Bronchial epithelial cell (primary cell): ENCODE data around the gene WFIKKN2. TPM values are rescaled to one million over a fixed set of nuclear protein-coding genes. Genes with fewer than 3 reads are reported as not detected.

ENCODE experiments used
- DNase-seq: peaks from one replicate; pipeline ENCODE4 v3.0.0-alpha.2; 2010; ENCODE audit warnings: low read depth
- FAIRE-seq: peaks from 2 replicates; lab custom pipeline; 2011; peaks lifted over from hg19 to GRCh38; lab: Jason Lieb, UNC
- H3K27me3 ChIP-seq: 2 replicates; pipeline ENCODE4 v1.5.1; 2011; ENCODE audit warnings: low read length; ENCODE audit not compliant: control insufficient read depth, insufficient read depth
- H3K36me3 ChIP-seq: 2 replicates; pipeline ENCODE4 v1.5.1; 2011; ENCODE audit warnings: low read length; ENCODE audit not compliant: control insufficient read depth, insufficient read depth
- H3K4me3 ChIP-seq: 2 replicates; pipeline ENCODE4 v1.5.1; 2011; ENCODE audit warnings: mild to moderate bottlenecking, low read depth, low read length, control low read depth
- total RNA-seq: library from RNA; depleted of rRNA; stranded (reverse); fragments of >200 nt; gene quantifications from 2 replicates; pipeline ENCODE4 v1.2.1, GENCODE V29; 2014
- TF ChIP-seq, protein P1 (sequence below): IDR thresholded peaks from 2 replicates; pipeline ENCODE4 v1.5.1; 2011; ENCODE audit warnings: mild to moderate bottlenecking, moderate library complexity, low read length, control low read depth, inconsistent platforms; ENCODE audit not compliant: insufficient read depth, severe bottlenecking

WFIKKN2 gene
- total RNA-seq, 1 donor from 2014 or later, result not detected

DNA sequence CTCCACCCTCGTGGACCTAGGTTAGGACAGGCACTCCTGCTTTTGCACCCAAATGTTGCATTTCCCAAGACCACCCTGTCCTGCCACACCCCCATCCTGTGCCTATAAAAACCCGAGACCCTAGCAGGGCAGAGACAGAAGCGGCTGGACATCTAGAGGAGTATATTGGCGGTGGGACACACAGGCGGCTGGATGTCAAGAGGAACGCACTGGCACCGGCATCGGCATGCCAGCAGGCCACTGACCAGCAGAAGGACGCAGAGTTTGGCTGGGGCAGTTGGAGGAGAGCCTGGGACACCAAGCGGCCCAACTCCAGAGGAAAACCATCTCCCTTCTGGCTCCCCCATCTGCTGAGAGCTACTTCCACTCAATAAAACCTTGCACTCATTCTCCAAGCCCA is 14.7 kb upstream of the WFIKKN2 start:
- FAIRE-seq (no peak), DNase-seq (no peak)
- Histone ChIP-seq H3K36me3 (no peaks in the 10 kb centered on the region), H3K4me3 (no peak overlapping the region), H3K27me3 (no peaks in the 10 kb centered on the region)
- TF ChIP-seq, protein P1, sequence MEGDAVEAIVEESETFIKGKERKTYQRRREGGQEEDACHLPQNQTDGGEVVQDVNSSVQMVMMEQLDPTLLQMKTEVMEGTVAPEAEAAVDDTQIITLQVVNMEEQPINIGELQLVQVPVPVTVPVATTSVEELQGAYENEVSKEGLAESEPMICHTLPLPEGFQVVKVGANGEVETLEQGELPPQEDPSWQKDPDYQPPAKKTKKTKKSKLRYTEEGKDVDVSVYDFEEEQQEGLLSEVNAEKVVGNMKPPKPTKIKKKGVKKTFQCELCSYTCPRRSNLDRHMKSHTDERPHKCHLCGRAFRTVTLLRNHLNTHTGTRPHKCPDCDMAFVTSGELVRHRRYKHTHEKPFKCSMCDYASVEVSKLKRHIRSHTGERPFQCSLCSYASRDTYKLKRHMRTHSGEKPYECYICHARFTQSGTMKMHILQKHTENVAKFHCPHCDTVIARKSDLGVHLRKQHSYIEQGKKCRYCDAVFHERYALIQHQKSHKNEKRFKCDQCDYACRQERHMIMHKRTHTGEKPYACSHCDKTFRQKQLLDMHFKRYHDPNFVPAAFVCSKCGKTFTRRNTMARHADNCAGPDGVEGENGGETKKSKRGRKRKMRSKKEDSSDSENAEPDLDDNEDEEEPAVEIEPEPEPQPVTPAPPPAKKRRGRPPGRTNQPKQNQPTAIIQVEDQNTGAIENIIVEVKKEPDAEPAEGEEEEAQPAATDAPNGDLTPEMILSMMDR, result no peak

DNA sequence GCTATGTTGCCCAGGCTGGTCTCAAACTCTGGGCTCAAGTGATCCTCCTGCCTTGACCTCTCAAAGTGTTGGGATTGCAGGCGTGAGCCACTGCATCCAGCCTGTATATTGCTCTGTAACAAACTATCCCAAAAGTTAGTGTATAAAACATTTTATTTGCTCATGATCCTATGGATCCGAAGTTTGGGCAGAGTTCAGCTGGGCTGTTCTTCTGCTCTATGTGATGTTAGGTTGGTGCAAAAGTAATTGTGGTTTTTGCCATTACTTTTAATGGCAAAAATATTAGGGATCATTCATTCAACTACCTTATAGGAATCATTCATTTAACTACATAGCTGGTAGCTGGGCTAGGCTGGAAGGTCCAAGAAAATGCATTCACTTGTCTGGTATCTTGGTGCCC is 12.8 kb upstream of the WFIKKN2 start:
- DNase-seq (no peak), FAIRE-seq (no peak)
- TF ChIP-seq, protein P1, result no peak
- Histone ChIP-seq H3K4me3 (no peak overlapping the region), H3K36me3 (no peaks in the 10 kb centered on the region), H3K27me3 (no peaks in the 10 kb centered on the region)

DNA sequence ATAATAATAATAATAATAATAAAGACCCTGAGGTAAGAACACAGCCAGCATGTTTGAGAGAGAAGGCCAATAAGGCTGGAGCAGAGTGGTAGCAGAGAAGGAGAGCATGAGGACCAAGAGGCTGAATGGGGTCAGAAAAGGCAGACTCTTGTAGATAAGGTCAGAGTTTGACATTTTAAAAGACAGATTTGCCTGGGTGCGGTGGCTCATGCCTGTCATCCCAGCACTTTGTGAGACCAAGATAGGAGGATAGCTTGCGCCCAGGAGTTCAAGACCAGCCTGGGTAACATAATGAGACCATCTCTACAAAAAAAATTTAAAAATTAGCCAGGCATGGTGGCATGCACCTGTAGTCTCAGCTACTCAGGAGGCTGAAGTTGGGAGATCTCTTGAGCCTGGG is 11.0 kb upstream of the WFIKKN2 start:
- TF ChIP-seq, protein P1, result no peak
- Histone ChIP-seq H3K4me3 (no peak overlapping the region), H3K36me3 (no peaks in the 10 kb centered on the region), H3K27me3 (no peaks in the 10 kb centered on the region)
- no peak for FAIRE-seq
- DNase-seq, result no peak

DNA sequence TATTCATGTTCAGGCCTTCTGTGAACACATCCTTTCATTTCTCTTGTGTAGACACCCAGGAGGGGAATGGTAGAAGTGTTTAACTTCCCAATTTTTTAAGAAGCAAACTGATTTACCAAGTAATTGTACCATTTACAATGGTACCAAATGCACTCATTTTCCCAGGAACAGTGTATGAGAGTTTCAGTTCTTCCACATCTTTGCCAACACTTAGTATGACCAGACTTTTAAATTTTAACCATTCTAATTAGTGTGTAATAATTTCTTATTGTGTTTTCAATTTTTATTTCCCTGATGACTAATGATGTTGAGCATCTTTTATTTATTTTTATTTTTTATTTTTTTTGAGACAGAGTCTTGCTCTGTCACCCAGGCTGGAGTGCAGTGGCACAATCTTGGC is 10.2 kb upstream of the WFIKKN2 start:
- Histone ChIP-seq H3K36me3 (no peaks in the 10 kb centered on the region), H3K4me3 (no peak overlapping the region), H3K27me3 (no peaks in the 10 kb centered on the region)
- TF ChIP-seq, protein P1, result no peak
- DNase-seq (no peak), FAIRE-seq (no peak)

DNA sequence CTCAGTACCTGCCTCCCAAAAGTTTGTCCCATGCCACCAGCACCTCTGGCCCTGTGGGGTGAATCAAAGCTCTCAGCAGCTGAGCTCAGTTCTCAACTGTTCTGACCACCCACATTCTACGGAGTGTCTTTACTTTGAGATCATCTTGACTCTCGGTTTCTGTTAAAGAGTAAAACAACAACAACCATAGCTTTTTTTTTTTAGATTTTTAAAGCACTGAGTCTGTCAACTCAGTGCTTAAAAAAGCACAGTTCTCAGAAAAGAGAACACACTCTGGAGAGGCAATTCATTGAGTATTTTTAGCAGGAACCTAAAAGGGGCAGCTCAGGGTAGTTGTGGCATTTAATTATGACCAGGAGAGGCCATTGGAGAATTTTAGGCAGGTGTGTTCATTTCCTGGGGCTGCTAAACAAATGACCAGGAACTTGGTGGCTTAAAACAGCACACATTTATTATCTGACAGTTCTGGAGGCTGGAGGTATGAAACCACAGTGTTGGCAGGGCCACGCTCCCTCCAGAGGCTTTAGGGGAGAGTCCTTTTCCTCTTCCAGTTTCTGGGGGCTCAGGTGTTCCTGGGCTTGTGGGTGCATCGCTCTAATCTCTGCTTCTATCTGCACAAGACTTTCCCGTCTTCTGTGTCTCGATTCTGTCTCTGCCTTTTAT is 6.7 kb upstream of the WFIKKN2 start:
- DNase-seq, result no peak
- no peak for FAIRE-seq
- TF ChIP-seq, protein P1, result no peak
- Histone ChIP-seq H3K36me3 (no peaks in the 10 kb centered on the region), H3K4me3 (no peak overlapping the region), H3K27me3 (no peaks in the 10 kb centered on the region)

DNA sequence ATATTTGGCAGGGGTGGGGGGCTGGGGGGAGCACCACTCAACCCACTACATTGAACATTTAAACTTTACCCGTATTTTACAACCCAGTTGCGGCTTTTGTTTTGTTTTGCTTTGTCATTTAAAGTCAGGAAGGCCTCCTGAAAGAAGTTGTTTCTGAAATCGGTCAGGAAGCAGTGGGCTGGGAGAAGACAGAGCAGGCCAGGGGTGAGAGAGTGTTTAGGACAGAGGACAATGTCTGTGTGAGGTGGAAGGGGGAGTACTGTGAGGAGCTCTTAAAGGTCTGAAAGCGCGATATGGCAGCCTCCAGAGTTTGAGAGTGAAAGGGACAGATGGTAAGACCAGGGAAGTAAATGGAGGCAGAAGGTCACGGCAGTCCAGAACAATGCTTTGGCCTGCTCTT is 6.1 kb upstream of the WFIKKN2 start:
- no peaks in the 10 kb centered on the region for H3K36me3 ChIP-seq
- TF ChIP-seq, protein P1, result no peak
- no peak overlapping the region for H3K4me3 ChIP-seq
- FAIRE-seq, result no peak
- DNase-seq, result no peak
- H3K27me3 ChIP-seq, result no peaks in the 10 kb centered on the region
